ENCODE measurements around the gene FAAP20.

FAAP20 gene

DNA sequence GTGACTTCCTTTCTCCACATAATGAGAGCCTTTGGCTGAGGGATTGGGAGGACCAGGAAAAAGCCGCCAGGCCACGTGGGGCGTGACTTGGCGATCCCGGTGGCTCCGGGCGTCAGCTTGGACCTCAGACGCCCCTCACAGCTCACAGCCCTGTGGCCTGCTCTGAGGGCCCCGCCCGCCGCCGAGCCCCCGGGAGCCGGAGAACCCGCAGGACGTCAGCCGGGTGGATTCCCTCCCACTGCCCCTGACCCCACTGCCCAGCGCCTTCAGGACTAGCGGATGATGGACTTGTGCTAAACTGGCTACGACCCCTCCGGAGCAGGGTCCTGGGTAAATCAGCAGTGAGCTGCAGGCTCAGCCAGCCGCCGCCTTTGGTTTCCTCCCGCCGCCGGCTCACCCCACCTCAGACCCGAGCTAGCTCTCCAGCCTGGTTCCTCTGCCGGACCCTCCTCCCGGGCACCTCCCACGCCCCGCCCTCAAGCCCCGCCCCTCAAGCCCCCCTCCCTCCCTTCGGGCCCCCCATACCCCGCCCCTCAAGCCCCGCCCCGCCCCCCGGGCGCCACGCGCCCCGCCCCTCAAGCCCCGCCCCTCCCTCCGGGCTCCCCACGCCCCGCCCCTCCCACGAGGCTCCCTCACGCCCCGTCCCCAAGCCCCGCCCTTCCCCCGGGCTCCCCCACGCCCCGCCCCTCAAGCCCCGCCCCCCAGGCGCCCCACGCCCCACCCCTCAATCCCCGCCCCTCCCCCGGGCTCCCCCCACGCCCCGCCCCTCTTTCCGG, 10.0 kb upstream of the FAAP20 start:
- H3K9ac ChIP-seq (ENCODE audit: low read length), result no peak overlapping the region
- H2AFZ ChIP-seq (ENCODE audit: low read length), result no peak overlapping the region
- H4K20me1 ChIP-seq (ENCODE audit: insufficient read depth, low read length), result no peaks in the 10 kb centered on the region
- 0 out of 2 replicates have a peak, but pooled peaks cover 3% of the 10 kb centered on the region for H3K4me1 ChIP-seq (ENCODE audit: low read length)
- H3K36me3 ChIP-seq (replicated peaks; ENCODE audit: insufficient read depth, low read length), result no peaks in the 10 kb centered on the region
- TF ChIP-seq EZH2phosphoT487 (IDR thresholded peaks at IDR 0.05; ENCODE audit: low read length), result no peak
- TF ChIP-seq, protein P1, sequence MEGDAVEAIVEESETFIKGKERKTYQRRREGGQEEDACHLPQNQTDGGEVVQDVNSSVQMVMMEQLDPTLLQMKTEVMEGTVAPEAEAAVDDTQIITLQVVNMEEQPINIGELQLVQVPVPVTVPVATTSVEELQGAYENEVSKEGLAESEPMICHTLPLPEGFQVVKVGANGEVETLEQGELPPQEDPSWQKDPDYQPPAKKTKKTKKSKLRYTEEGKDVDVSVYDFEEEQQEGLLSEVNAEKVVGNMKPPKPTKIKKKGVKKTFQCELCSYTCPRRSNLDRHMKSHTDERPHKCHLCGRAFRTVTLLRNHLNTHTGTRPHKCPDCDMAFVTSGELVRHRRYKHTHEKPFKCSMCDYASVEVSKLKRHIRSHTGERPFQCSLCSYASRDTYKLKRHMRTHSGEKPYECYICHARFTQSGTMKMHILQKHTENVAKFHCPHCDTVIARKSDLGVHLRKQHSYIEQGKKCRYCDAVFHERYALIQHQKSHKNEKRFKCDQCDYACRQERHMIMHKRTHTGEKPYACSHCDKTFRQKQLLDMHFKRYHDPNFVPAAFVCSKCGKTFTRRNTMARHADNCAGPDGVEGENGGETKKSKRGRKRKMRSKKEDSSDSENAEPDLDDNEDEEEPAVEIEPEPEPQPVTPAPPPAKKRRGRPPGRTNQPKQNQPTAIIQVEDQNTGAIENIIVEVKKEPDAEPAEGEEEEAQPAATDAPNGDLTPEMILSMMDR (IDR thresholded peaks at IDR 0.05; ENCODE audit: low read length), result no peak
- TF ChIP-seq EZH2 (optimal IDR thresholded peaks at IDR 0.05; ENCODE audit: low read depth, low read length), result no peak
- no peak for DNase-seq
- H3K79me2 ChIP-seq (ENCODE audit: low read length), result no peaks in the 10 kb centered on the region
- H3K27me3 ChIP-seq (replicated peaks; ENCODE audit: insufficient read depth, low read length), result peaks cover 67% of the 10 kb centered on the region
- H3K4me3 ChIP-seq (ENCODE audit: low read length), result peak overlapping the region; percentile 46
- no peak overlapping the region for H3K27ac ChIP-seq (ENCODE audit: low read length)
- no peaks in the 10 kb centered on the region for H3F3A ChIP-seq (ENCODE audit: insufficient read depth, low read length)
- no peaks in the 10 kb centered on the region for H3K9me2 ChIP-seq (replicated peaks; ENCODE audit: insufficient read depth, low read length)
- peak overlapping the region; percentile 71; the same call in 1 of the 2 replicates for H3K4me2 ChIP-seq (ENCODE audit: low read depth, low read length)
- H3K9me3 ChIP-seq (replicated peaks; ENCODE audit: insufficient read depth, low read length), result no peaks in the 10 kb centered on the region

DNA sequence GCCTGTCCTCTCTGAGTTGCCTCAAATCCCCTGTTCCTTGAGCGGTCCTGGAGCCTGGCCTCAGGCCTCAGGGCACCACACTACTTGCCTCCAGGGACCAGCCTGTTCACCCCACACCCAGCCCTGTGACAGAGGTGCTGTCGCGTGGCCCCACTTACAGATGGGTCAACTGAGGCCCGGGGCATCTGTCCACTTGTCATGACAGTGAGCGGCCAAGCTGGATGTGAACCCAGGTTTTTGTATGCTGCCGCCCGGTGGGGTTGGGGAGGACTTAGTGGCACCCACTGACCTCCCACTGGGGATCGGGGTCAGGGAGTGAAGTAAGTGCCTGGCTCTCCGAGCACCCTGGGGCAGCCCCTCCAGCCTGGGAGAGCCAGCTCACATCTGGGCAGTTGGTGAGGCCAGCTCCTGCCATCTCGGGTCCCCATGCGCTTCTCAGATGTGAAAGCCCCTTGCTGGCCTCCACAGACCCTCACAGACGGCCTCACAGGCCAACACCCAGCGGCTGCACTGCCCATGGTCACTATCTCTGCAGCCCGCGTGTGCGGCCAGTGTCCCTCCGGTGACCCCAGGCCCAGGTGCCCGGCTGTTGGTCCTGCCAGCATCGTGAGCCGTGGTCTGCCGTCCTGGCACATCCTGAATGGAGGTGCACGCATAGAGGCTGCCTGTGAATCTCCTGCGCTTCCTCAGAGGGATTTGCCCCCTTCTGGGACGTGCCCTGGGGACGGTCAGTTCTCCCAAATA, 9.3 kb upstream of the FAAP20 start:
- Histone ChIP-seq H3K9me2 (replicated peaks; ENCODE audit: insufficient read depth, low read length) (no peaks in the 10 kb centered on the region), H3K27me3 (replicated peaks; ENCODE audit: insufficient read depth, low read length) (peaks cover 63% of the 10 kb centered on the region), H2AFZ (ENCODE audit: low read length) (no peak overlapping the region), H3K4me1 (ENCODE audit: low read length) (0 out of 2 replicates have a peak, but pooled peaks cover 3% of the 10 kb centered on the region), H3K79me2 (ENCODE audit: low read length) (no peaks in the 10 kb centered on the region), H3K9me3 (replicated peaks; ENCODE audit: insufficient read depth, low read length) (no peaks in the 10 kb centered on the region), H3K4me3 (ENCODE audit: low read length) (no peak overlapping the region), H3K9ac (ENCODE audit: low read length) (no peak overlapping the region), H3K27ac (ENCODE audit: low read length) (no peak overlapping the region), H3F3A (ENCODE audit: insufficient read depth, low read length) (no peaks in the 10 kb centered on the region), H4K20me1 (ENCODE audit: insufficient read depth, low read length) (no peaks in the 10 kb centered on the region), H3K4me2 (ENCODE audit: low read depth, low read length) (peak overlapping the region; percentile 71; the same call in 1 of the 2 replicates), H3K36me3 (replicated peaks; ENCODE audit: insufficient read depth, low read length) (no peaks in the 10 kb centered on the region)
- no peak for DNase-seq
- TF ChIP-seq, protein P1 (IDR thresholded peaks at IDR 0.05; ENCODE audit: low read length), result no peak
- TF ChIP-seq EZH2phosphoT487 (IDR thresholded peaks at IDR 0.05; ENCODE audit: low read length), result no peak
- no peak for TF ChIP-seq EZH2 (optimal IDR thresholded peaks at IDR 0.05; ENCODE audit: low read depth, low read length)

DNA sequence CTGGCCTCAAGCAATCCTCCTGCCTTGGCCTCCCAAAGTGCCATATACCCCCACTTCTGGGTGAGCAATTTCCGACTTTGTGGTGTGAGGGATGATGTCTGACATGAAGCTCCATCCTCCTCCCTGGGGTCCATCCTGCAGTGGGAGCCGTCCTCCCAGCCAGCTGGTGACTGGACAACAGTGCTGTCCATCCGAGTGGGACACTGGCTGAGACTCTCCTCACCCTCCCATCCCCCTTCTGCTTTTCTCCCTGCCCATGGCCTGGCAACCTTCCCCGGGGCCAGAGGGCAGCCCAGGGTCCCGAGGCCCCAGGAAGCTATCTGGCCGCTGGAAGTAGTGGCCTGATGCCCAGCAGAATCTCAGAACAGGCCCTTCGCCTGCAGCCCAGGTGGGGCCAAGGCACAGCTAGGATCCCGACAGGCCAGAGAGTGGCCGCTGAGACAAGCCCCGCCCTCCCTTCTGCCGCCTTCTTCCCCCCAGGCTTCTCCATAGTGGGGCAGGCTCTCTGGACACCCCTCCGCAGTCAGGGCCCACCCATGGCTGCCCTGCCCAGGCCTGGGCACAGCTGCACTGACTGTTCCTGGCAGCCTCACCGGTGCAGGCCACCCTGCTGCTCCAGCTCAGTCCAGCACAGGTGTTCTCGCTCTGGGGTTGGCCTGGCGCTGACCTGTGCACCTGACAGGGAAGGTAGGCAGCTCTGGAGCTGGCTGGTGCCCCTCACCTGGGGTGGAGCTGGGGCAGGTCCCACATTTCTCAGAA, 8.4 kb upstream of the FAAP20 start:
- peaks cover 60% of the 10 kb centered on the region for H3K27me3 ChIP-seq (replicated peaks; ENCODE audit: insufficient read depth, low read length)
- H3F3A ChIP-seq (ENCODE audit: insufficient read depth, low read length), result no peaks in the 10 kb centered on the region
- no peak overlapping the region for H3K4me3 ChIP-seq (ENCODE audit: low read length)
- no peak overlapping the region for H2AFZ ChIP-seq (ENCODE audit: low read length)
- H3K36me3 ChIP-seq (replicated peaks; ENCODE audit: insufficient read depth, low read length), result no peaks in the 10 kb centered on the region
- no peaks in the 10 kb centered on the region for H3K79me2 ChIP-seq (ENCODE audit: low read length)
- no peak overlapping the region for H3K4me2 ChIP-seq (ENCODE audit: low read depth, low read length)
- no peaks in the 10 kb centered on the region for H4K20me1 ChIP-seq (ENCODE audit: insufficient read depth, low read length)
- 0 out of 2 replicates have a peak, but pooled peaks cover 3% of the 10 kb centered on the region for H3K4me1 ChIP-seq (ENCODE audit: low read length)
- no peaks in the 10 kb centered on the region for H3K9me3 ChIP-seq (replicated peaks; ENCODE audit: insufficient read depth, low read length)
- H3K9ac ChIP-seq (ENCODE audit: low read length), result no peak overlapping the region
- TF ChIP-seq EZH2phosphoT487 (IDR thresholded peaks at IDR 0.05; ENCODE audit: low read length), result no peak
- H3K9me2 ChIP-seq (replicated peaks; ENCODE audit: insufficient read depth, low read length), result no peaks in the 10 kb centered on the region
- DNase-seq, result no peak
- H3K27ac ChIP-seq (ENCODE audit: low read length), result no peak overlapping the region
